ENCODE data around the gene CRYL1.

DNA sequence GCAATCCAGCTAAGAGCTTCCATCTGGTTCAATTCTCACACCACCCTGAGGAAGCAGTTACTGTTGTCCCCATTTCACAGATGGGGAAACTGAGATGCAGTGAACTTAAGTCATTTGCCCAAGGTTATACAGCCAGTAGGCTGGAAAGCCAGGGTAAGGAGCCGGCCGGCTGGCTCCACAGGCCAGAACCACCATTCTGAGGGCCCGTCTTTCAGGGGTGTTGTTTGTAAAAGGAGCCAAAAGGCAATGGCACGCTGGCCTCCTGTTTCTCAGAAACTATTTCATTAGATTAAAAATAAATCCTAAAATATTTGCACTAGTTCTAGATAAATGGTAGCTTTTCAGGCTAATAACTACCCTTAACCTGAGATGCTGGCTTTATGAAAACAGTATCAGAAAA lies 114.9 kb downstream of the CRYL1 start:
- TF ChIP-seq, protein P1, sequence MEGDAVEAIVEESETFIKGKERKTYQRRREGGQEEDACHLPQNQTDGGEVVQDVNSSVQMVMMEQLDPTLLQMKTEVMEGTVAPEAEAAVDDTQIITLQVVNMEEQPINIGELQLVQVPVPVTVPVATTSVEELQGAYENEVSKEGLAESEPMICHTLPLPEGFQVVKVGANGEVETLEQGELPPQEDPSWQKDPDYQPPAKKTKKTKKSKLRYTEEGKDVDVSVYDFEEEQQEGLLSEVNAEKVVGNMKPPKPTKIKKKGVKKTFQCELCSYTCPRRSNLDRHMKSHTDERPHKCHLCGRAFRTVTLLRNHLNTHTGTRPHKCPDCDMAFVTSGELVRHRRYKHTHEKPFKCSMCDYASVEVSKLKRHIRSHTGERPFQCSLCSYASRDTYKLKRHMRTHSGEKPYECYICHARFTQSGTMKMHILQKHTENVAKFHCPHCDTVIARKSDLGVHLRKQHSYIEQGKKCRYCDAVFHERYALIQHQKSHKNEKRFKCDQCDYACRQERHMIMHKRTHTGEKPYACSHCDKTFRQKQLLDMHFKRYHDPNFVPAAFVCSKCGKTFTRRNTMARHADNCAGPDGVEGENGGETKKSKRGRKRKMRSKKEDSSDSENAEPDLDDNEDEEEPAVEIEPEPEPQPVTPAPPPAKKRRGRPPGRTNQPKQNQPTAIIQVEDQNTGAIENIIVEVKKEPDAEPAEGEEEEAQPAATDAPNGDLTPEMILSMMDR (IDR thresholded peaks at IDR 0.05; ENCODE audit: insufficient read depth, low read length, poor library complexity, severe bottlenecking), result no peak
- TF ChIP-seq EZH2phosphoT487 (conservative IDR thresholded peaks at IDR 0.05; ENCODE audit: low read length), result no peak

All from SU-DHL-6 (cell line).